OCI-LY3 (cell line): Measurements from ENCODE around the gene SLC22A4.

Experiments used
- H2AFZ ChIP-seq: fragments of 200-600, 300-600 bp; shearing (Covaris generic); 2 replicates; pipeline ENCODE4 v1.6.0; 2014; ENCODE audit warnings: antibody characterized with exemption, low read depth, low read length
- H3K27ac ChIP-seq: fragments of 200-600, 300-600 bp; sonication (generic); 2 replicates; pipeline ENCODE4 v1.5.1; 2014; ENCODE audit warnings: mild to moderate bottlenecking, low read length, moderate library complexity, mixed read lengths
- H3K27me3 ChIP-seq: fragments of 200-600, 300-600 bp; sonication (generic); 2 replicates; pipeline ENCODE4 v1.6.1; 2014; ENCODE audit warnings: low read depth, low read length, mixed read lengths
- H3K36me3 ChIP-seq: fragments of 200-600, 300-600 bp; sonication (generic); replicated peaks from 2 replicates; pipeline ENCODE3; 2014; ENCODE audit warnings: low read depth, low read length, mixed read lengths
- H3K4me1 ChIP-seq: fragments of 300-600, 200-600 bp; sonication (generic); 2 replicates; pipeline ENCODE4 v1.6.1; 2014; ENCODE audit warnings: low read length, mixed read lengths
- H3K4me2 ChIP-seq: fragments of 200-600, 300-600 bp; sonication (generic); 2 replicates; pipeline ENCODE4 v1.6.1; 2014; ENCODE audit warnings: low read length, mixed read lengths
- H3K4me3 ChIP-seq: fragments of 300-600, 200-600 bp; sonication (generic); 2 replicates; pipeline ENCODE4 v1.5.1; 2014; ENCODE audit warnings: antibody characterized with exemption, mild to moderate bottlenecking, low read length, moderate library complexity
- H3K79me2 ChIP-seq: fragments of 300-600, 200-600 bp; shearing (Covaris generic); 2 replicates; pipeline ENCODE4 v1.6.1; 2014; ENCODE audit warnings: mild to moderate bottlenecking, low read length, mixed read lengths
- H3K9ac ChIP-seq: fragments of 300-600, 200-600 bp; shearing (Covaris generic); 2 replicates; pipeline ENCODE4 v1.6.0; 2014; ENCODE audit warnings: mild to moderate bottlenecking, low read length, moderate library complexity
- H3K9me3 ChIP-seq: fragments of 200-600, 300-600 bp; shearing (Covaris generic); 2 replicates; pipeline ENCODE4 v1.6.1; 2014; ENCODE audit warnings: low read length, mixed read lengths; ENCODE audit not compliant: insufficient read depth
- H4K20me1 ChIP-seq: fragments of 200-600, 300-600 bp; sonication (generic); 2 replicates; pipeline ENCODE4 v1.6.1; 2016; ENCODE audit warnings: low read length, mixed read lengths; ENCODE audit not compliant: insufficient read depth
- CTCF ChIP-seq: fragments of 200-600, 300-600 bp; sonication (generic); IDR thresholded peaks from 2 replicates; pipeline ENCODE4 v1.5.1; 2014; ENCODE audit warnings: antibody characterized with exemption, low read length, low read depth
- EZH2phosphoT487 ChIP-seq: fragments of 200-600 bp; shearing (Covaris generic); IDR thresholded peaks from 2 replicates; pipeline ENCODE4 v1.6.1; 2018; ENCODE audit warnings: antibody characterized with exemption, mixed run types, low read depth

The SLC22A4 gene

GRCh38 chr5:132327252-132327955 lies 33.2 kb downstream of the SLC22A4 start:
- Histone ChIP-seq H3K4me2 (no peak overlapping the region), H3K4me3 (no peak overlapping the region), H3K79me2 (no peaks in the 10 kb centered on the region), H3K9me3 (no peaks in the 10 kb centered on the region), H3K9ac (no peak overlapping the region), H2AFZ (no peak overlapping the region), H4K20me1 (no peaks in the 10 kb centered on the region), H3K36me3 (no peaks in the 10 kb centered on the region), H3K27ac (no peak overlapping the region), H3K4me1 (no peaks in the 10 kb centered on the region), H3K27me3 (no peaks in the 10 kb centered on the region)
- no peak for TF ChIP-seq CTCF
- TF ChIP-seq EZH2phosphoT487: no peak

DNA sequence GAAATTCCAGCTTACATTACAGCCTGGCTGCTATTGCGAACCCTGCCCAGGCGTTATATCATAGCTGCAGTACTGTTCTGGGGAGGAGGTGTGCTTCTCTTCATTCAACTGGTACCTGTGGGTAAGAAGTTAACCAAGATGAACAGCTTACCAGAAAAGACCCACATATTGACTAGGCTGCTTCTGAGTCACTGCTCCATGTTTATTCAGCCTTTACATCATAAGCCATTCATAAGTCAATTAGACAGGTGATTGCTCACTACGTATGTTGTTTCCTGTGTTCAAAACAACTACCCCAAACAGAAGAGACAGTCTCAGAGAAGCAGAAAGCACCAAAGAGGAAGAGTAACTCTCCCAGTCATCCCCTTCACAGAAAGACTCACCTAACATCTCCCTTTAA lies 40.6 kb downstream of the SLC22A4 start:
- Histone ChIP-seq H3K79me2 (no peaks in the 10 kb centered on the region), H2AFZ (no peak overlapping the region), H4K20me1 (no peaks in the 10 kb centered on the region), H3K27ac (no peak overlapping the region), H3K27me3 (no peaks in the 10 kb centered on the region), H3K4me2 (no peak overlapping the region), H3K9me3 (no peaks in the 10 kb centered on the region), H3K4me3 (no peak overlapping the region), H3K9ac (no peak overlapping the region), H3K36me3 (no peaks in the 10 kb centered on the region), H3K4me1 (no peaks in the 10 kb centered on the region)
- TF ChIP-seq CTCF (no peak), EZH2phosphoT487 (no peak)

- H3K27me3 ChIP-seq: no peaks in the 10 kb centered on the region
- H3K79me2 ChIP-seq: no peaks in the 10 kb centered on the region
- no peaks in the 10 kb centered on the region for H3K9me3 ChIP-seq
- H3K4me3 ChIP-seq: no peak overlapping the region
- H3K27ac ChIP-seq: no peak overlapping the region
- H3K4me2 ChIP-seq: no peak overlapping the region
- no peak for TF ChIP-seq EZH2phosphoT487
- no peak overlapping the region for H3K9ac ChIP-seq
- no peak overlapping the region for H2AFZ ChIP-seq
- H3K4me1 ChIP-seq: no peaks in the 10 kb centered on the region
- H3K36me3 ChIP-seq: no peaks in the 10 kb centered on the region
- H4K20me1 ChIP-seq: no peaks in the 10 kb centered on the region
Observed at GRCh38 chr5:132335402-132335801, 41.2 kb downstream of the SLC22A4 start.

DNA sequence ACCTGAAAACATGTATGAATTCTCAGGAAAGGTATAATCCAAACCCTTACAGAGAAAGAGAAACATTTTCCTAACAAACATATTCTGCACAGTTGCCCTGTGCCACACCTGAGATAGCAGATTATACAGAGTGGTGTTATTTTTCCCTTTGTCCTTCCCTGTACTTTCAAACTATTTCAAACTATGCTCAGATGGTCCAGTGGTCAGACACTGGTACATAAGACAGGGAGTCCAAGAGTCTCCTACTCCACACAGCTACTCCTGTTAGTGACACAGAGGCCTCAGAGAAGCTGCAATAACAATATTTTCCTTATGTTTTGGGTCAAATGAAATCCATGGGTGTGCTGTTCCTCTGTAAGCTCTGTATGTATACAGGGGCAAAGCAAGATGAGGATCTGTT lies 45.3 kb downstream of the SLC22A4 start:
- no peaks in the 10 kb centered on the region for H3K4me1 ChIP-seq
- no peak overlapping the region for H3K4me3 ChIP-seq
- H3K27me3 ChIP-seq: no peaks in the 10 kb centered on the region
- H3K9me3 ChIP-seq: no peaks in the 10 kb centered on the region
- H2AFZ ChIP-seq: no peak overlapping the region
- TF ChIP-seq CTCF (no peak), EZH2phosphoT487 (no peak)
- H3K79me2 ChIP-seq: no peaks in the 10 kb centered on the region
- no peak overlapping the region for H3K9ac ChIP-seq
- no peaks in the 10 kb centered on the region for H4K20me1 ChIP-seq
- no peaks in the 10 kb centered on the region for H3K36me3 ChIP-seq
- no peak overlapping the region for H3K27ac ChIP-seq
- H3K4me2 ChIP-seq: no peak overlapping the region
